AG04449 (cell line): ENCODE results near the gene PGAP2.

Experiments used
- CTCF ChIA-PET: fragments of 350-600 bp; formaldehyde crosslinking; extraction: SDS; loops from one replicate; lab custom pipeline; 2021; ENCODE audit warnings: antibody characterized with exemption; lab: Yijun Ruan, JAX
- POLR2A ChIA-PET: fragments of 400-600, 350-600 bp; formaldehyde crosslinking; extraction: SDS; loops from one replicate; lab custom pipeline; 2020; ENCODE audit warnings: antibody characterized with exemption, inconsistent platforms; lab: Yijun Ruan, JAX
- DNase-seq: peaks from one replicate; pipeline ENCODE4 v3.0.0-alpha.2; 2010; ENCODE audit warnings: low read depth, low spot score
- H3K4me3 ChIP-seq: 2 replicates; pipeline ENCODE4 v1.5.1; 2011; ENCODE audit warnings: low read depth, mild to moderate bottlenecking, control low read depth, low read length
- CTCF ChIP-seq: IDR thresholded peaks from one replicate; pipeline ENCODE4 v1.5.1; 2011; ENCODE audit warnings: mild to moderate bottlenecking, moderate library complexity, low read length, control low read depth, inconsistent platforms; ENCODE audit not compliant: insufficient read depth; ENCODE audit errors: missing control alignments

PGAP2 gene

GRCh38 chr11:3837793-3838192 is 29.4 kb downstream of the PGAP2 start:
- ChIA-PET CTCF (interaction anchor here (1.0 to 27.1 kb wide), 5 partner anchors 10 to 221 kb away, joined by 3 to 1868 read pairs (median 7); partner anchors contain the start of genes PGAP2, RHOG and STIM1), POLR2A (no interaction called here)
- no peak overlapping the region for H3K4me3 ChIP-seq
- DNase-seq = no peak
- no peak for TF ChIP-seq CTCF

DNA sequence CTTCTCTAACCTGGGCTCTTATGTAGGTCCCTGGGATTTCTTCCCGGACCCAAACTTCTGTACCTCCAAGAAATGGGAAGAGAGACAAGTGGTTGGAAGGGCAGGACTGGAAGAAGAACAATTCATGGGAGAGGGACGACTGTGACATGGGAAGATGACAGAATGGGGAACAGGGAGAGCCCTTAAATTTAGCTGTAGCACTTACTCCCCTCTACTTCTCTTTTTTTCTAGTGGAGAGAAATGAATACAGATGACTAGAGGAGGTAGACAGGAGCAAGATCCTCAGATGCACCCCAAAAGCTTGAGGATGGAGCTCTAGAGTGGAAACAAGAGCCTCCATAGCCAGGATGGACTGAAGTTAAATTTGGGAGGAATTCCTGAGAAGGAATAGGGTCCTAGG is 30.1 kb downstream of the PGAP2 start:
- TF ChIP-seq CTCF = no peak
- no peak for DNase-seq
- ChIA-PET POLR2A (interaction anchor here (0.8 kb wide), 1 partner anchor 8 kb away, joined by 3 read pairs; no protein-coding TSS in a partner anchor), CTCF (interaction anchor here (1.0 to 27.1 kb wide), 7 partner anchors 9 to 220 kb away, joined by 3 to 1868 read pairs (median 6); partner anchors contain the start of genes PGAP2, RHOG and STIM1)
- H3K4me3 ChIP-seq = no peak overlapping the region

DNA sequence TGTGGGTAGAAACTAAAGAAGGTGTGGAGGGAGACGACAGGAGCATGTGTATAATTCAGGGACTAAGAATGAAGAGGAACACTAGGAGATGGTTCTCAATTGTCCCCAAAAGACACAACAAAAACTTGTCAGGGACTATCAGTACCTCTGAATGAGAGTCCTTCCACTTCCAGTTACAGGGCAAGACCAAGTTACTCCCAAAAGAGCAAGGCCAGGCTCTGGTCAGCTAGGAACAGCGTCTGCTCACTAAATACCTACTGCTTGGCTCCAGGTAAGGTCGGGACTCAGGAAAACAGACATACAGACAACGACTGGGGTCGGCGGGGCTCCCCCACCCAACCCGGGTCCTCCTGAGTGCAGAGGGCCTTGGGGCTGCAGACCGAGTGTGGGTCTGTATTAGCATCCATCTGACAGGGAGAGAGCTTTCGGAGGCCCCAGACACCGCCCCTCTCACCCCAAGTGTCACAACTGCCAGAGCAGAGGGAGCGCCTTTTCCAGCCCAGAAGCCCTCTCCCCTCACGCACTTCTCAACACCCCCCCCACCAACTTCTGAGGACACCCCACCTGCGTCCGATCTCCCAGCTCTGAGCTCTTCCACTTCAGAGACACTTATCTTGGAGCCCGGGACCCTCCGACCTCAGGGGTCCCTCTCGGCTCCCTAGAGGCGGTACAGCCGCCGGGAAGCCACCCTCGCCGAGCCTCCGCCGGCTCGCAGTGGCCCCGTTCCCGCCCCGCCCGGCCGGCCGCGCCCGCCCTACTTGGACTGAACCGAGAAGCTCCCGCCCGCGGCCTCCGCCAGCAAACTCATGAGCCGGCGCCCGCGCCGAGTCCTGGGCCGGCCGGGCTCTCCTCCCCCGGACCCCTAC is 31.9 kb downstream of the PGAP2 start:
- peak overlapping the region; percentile 73 for H3K4me3 ChIP-seq
- no peak for TF ChIP-seq CTCF
- CTCF ChIA-PET = interaction anchor here (1.6 to 27.1 kb wide), 7 partner anchors 2 to 219 kb away, joined by 3 to 1868 read pairs (median 21); partner anchors contain the start of genes PGAP2, RHOG and STIM1
- DNase-seq = no peak
- POLR2A ChIA-PET = interaction anchor here (0.7 to 1.9 kb wide), 3 partner anchors 15 to 21 kb away, joined by 3 to 10 read pairs (median 5); partner anchors contain the start of gene STIM1

DNA sequence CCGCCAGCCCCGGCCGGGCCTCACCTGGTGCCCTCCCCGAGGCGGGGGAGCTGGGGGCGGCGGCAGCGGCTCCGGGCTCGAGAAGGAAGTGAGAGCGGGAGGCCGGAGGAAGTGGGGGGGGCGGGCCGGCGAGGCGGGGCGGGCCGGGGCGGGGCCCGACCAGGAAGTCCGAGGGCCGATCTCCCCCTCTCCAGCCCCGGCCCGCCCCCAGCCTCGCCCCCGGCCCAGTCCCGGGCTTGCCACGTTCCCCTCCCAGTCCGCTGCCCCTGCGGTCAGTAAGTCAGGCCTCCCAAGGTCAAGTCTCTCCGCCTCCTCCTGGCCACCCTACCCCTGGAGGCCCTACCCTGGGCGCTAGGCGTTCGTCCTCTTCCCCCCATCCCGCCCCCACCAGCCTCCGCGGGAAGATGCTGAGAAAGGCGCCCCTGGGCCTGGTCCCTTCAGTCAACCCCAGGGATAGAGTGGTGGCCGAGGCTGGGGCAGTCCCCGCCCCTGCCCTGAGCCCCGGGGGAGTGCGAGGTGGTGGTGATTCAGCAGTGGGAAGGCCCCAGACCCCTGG is 32.6 kb downstream of the PGAP2 start, which contains the start of gene RHOG:
RHOG (minus strand) TSS at position 90 of the 556 bp plus-strand sequence. CDS start 12,821 bp downstream, outside the sequence.
- ChIA-PET CTCF (interaction anchor here (0.9 to 27.1 kb wide), 26 partner anchors 3 to 387 kb away, joined by 3 to 1868 read pairs (median 4); partner anchors contain the start of genes PGAP2, RHOG and STIM1), POLR2A (interaction anchor here (0.7 to 1.9 kb wide), 3 partner anchors 14 to 22 kb away, joined by 3 to 10 read pairs (median 5); partner anchors contain the start of gene STIM1)
- peak within 1 kb of the TSS; percentile 73 for H3K4me3 ChIP-seq
- TF ChIP-seq CTCF = no peak
- DNase-seq = no peak

- POLR2A ChIA-PET = interaction anchor here (1.5 to 1.9 kb wide), 2 partner anchors 13 to 18 kb away, joined by 5 to 10 read pairs; partner anchors contain the start of gene STIM1
- no peak for DNase-seq
- TF ChIP-seq CTCF = peak; percentile 91
- H3K4me3 ChIP-seq = peak overlapping the region; percentile 73
- CTCF ChIA-PET = interaction anchor here (0.7 to 27.1 kb wide), 36 partner anchors 3 to 388 kb away, joined by 3 to 1868 read pairs (median 4); partner anchors contain the start of genes PGAP2, RHOG and STIM1
These were observed 33.3 kb downstream of the PGAP2 start for GRCh38 chr11:3841426-3842350.
